ENCODE data around the gene SLC39A1.

SLC39A1 gene

GRCh38 chr1:153958111-153958960 lies 5.0 kb downstream of the SLC39A1 start, which contains the start of gene CRTC2:
TSS of gene CRTC2 (minus strand) at chr1:153958612. CDS start at chr1:153958497, 115 bp downstream.
- TF ChIP-seq, protein P1, sequence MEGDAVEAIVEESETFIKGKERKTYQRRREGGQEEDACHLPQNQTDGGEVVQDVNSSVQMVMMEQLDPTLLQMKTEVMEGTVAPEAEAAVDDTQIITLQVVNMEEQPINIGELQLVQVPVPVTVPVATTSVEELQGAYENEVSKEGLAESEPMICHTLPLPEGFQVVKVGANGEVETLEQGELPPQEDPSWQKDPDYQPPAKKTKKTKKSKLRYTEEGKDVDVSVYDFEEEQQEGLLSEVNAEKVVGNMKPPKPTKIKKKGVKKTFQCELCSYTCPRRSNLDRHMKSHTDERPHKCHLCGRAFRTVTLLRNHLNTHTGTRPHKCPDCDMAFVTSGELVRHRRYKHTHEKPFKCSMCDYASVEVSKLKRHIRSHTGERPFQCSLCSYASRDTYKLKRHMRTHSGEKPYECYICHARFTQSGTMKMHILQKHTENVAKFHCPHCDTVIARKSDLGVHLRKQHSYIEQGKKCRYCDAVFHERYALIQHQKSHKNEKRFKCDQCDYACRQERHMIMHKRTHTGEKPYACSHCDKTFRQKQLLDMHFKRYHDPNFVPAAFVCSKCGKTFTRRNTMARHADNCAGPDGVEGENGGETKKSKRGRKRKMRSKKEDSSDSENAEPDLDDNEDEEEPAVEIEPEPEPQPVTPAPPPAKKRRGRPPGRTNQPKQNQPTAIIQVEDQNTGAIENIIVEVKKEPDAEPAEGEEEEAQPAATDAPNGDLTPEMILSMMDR (IDR thresholded peaks at IDR 0.05; ENCODE audit: low read length, missing control alignments), result no peak
- peak within 1 kb of the TSS; percentile 68 for H3K4me3 ChIP-seq (replicated peaks; ENCODE audit: low read depth, low read length)
- DNase-seq (ENCODE audit: low read depth), result peak; percentile 99

DNA sequence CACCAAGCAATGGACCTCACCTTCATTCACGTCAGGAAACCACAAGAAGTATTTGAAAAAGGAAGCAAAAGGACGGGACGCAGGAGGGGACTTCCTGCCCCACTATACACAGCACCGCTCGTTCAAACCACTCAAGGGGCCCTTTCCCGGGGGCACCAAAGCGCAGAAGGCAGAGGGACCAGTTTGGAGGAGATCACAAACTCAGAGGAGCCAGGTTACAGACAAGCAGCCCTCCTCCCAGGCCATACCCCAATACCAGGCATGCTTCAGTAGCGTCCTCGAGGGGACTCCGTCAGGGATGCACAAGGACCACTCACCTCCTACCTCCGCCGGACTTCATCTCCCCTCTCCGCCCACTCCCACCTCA lies 5.6 kb downstream of the SLC39A1 start:
- peak overlapping the region; percentile 68 for H3K4me3 ChIP-seq (replicated peaks; ENCODE audit: low read depth, low read length)
- TF ChIP-seq, protein P1 (IDR thresholded peaks at IDR 0.05; ENCODE audit: low read length, missing control alignments), result no peak
- DNase-seq (ENCODE audit: low read depth), result no peak

GRCh38 chr1:153956997-153957715 lies 6.2 kb downstream of the SLC39A1 start:
- DNase-seq (ENCODE audit: low read depth), result no peak
- TF ChIP-seq, protein P1 (IDR thresholded peaks at IDR 0.05; ENCODE audit: low read length, missing control alignments), result no peak
- H3K4me3 ChIP-seq (replicated peaks; ENCODE audit: low read depth, low read length), result peak overlapping the region; percentile 68

DNA sequence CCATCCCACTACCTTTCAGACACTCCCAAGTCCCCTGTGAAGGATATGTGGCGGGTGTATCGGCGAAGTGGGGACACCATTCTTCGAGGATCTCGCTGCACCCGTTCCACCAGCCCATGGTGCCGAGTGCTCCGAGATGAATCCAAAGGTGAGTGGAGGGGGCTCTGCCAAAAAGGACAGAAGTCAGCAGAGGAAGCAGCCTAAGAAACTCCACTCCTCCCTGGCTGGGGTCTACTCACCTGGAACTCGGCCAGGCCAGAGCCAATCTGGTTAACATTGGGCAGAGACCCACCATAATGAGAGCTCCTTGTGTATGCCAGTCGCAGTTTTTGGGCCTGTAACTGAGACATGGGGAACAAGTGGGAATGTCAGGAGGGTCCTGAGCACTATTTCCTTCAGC lies 8.5 kb downstream of the SLC39A1 start:
- no peak for DNase-seq (ENCODE audit: low read depth)
- TF ChIP-seq, protein P1 (IDR thresholded peaks at IDR 0.05; ENCODE audit: low read length, missing control alignments), result no peak
- H3K4me3 ChIP-seq (replicated peaks; ENCODE audit: low read depth, low read length), result no peak overlapping the region

GRCh38 chr1:153953859-153954365 lies 9.4 kb downstream of the SLC39A1 start:
- DNase-seq (ENCODE audit: low read depth), result no peak
- no peak overlapping the region for H3K4me3 ChIP-seq (replicated peaks; ENCODE audit: low read depth, low read length)
- TF ChIP-seq, protein P1 (IDR thresholded peaks at IDR 0.05; ENCODE audit: low read length, missing control alignments), result no peak

GRCh38 chr1:153951801-153952200 lies 11.5 kb downstream of the SLC39A1 start:
- no peak overlapping the region for H3K4me3 ChIP-seq (replicated peaks; ENCODE audit: low read depth, low read length)
- no peak for DNase-seq (ENCODE audit: low read depth)
- TF ChIP-seq, protein P1 (IDR thresholded peaks at IDR 0.05; ENCODE audit: low read length, missing control alignments), result no peak

Data from fibroblast of pulmonary artery (primary cell).